Suprapubic skin (tissue), 4 donors: Measurements from ENCODE around the gene DPH7. TPM values are rescaled to one million over a fixed set of nuclear protein-coding genes. Genes with fewer than 3 reads are reported as not detected.
A peak's percentile ranks its signal among the peaks of the same experiment; 100 is the strongest.
"Not testable (repeated sequence)": the region's sequence is repeated elsewhere in the genome, so short reads cannot be mapped to it uniquely, and the experiment has no call there.

Experiments
- DNase-seq, 2 donors: peaks; one replicate each; pipeline ENCODE4 v3.0.0-alpha.2; 2019; ENCODE audit warnings: low spot score in 2 of 2
- H3K27ac ChIP-seq: fragments of 200-600 bp; sonication (generic); one replicate; pipeline ENCODE4 v1.5.1; 2019
- H3K27me3 ChIP-seq: fragments of 200-600 bp; sonication (generic); one replicate; pipeline ENCODE4 v1.5.1; 2019
- H3K36me3 ChIP-seq: fragments of 200-600 bp; sonication (generic); one replicate; pipeline ENCODE4 v1.5.1; 2019
- H3K4me1 ChIP-seq: fragments of 200-600 bp; sonication (generic); one replicate; pipeline ENCODE4 v1.5.1; 2019
- H3K4me3 ChIP-seq: fragments of 200-600 bp; sonication (generic); one replicate; pipeline ENCODE4 v1.5.1; 2019; ENCODE audit warnings: mild to moderate bottlenecking
- H3K9me3 ChIP-seq: fragments of 200-600 bp; sonication (generic); one replicate; pipeline ENCODE4 v1.5.1; 2019
- EP300 ChIP-seq: sonication (generic); formaldehyde crosslinking; IDR thresholded peaks from one replicate; pipeline ENCODE4 v1.6.1; 2017; ENCODE audit warnings: antibody characterized with exemption
- POLR2A ChIP-seq, 2 donors: fragments of 450-650 bp; IDR thresholded peaks; one replicate each; pipeline ENCODE4 v1.6.1; 2017; ENCODE audit warnings: antibody characterized with exemption in 2 of 2, mild to moderate bottlenecking in 2 of 2, moderate library complexity in 2 of 2
- POLR2AphosphoS5 ChIP-seq, 3 donors: sonication (generic); formaldehyde crosslinking; IDR thresholded peaks; one replicate each; pipeline ENCODE4 v1.6.1; 2017; ENCODE audit warnings: antibody characterized with exemption in 3 of 3
- whole genome bisulfite sequencing: methylation state at CpG from one replicate; pipeline ENCODE4 v1.1.5; 2018; 5-methylcytosine and 5-hydroxymethylcytosine counted together
- total RNA-seq, 4 donors: library from RNA; depleted of rRNA; stranded (reverse); fragments of >200 nt; gene quantifications; one replicate each; pipeline ENCODE4 v1.1.0, GENCODE V29; 2016
- TF ChIP-seq, protein P1 (sequence below), 2 donors: fragments of 200-600 bp in 1 of 2; fragments of 450-650 bp in 1 of 2; sonication (generic) in 1 of 2; IDR thresholded peaks; one replicate each; pipeline ENCODE4 v1.5.1; 2016 to 2019; ENCODE audit warnings: antibody characterized with exemption in 2 of 2, mild to moderate bottlenecking in 1 of 2, moderate library complexity in 1 of 2

DPH7 gene
- total RNA-seq, 4 donors from 2014 or later = 26.8 to 64.8 (median 34.1) TPM

DNA sequence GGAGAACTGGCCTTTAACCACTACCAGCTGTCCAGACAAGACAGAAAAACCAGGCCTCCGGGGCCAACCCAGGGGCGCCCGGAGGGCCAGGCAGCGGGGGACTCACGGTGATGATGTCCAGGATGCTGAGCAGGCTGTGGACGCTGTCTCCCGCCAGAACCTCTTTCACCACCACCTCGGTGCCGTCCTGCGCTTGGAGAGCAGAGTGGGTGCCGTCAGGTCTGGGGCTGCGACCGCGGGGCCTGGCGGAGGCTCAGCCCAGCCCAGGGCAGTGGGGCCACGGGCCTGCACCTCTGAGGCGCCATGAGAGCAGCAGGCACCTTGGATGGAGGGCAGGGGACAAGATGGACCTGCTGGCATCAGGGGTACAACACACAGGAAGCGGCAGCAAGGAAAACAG lies 38.2 kb downstream of the DPH7 start:
- H3K36me3 ChIP-seq = peaks cover 38% of the 10 kb centered on the region

DNA sequence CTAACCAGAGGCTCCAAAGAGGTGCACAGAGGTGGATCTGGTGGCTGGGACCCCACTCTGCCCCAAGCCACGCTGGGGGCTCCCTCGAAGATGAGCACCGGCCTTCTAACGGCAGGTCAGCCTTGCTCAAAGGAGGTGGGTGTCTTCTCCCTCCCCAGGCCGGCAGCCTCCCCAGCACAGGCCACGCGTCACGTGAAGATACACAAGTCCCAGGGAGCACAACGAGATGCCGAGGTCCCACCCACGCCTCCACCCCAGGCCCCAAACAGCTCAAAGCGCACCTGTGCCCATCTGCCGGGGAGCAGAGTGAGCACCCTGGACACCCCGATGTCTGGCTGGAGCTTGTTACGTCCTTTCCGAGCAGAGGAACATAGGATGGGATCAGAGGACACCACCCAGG lies 40.7 kb downstream of the DPH7 start:
- Histone ChIP-seq H3K4me1 (peaks cover 10% of the 10 kb centered on the region), H3K9me3 (no peaks in the 10 kb centered on the region), H3K27me3 (no peaks in the 10 kb centered on the region), H3K4me3 (no peak overlapping the region), H3K27ac (no peak overlapping the region), H3K36me3 (peaks cover 34% of the 10 kb centered on the region)
- no peak for DNase-seq
- WGBS = 97% methylated on average over 16 of the region's 16 CpGs
- TF ChIP-seq EP300 = no peak
- no peak for TF ChIP-seq POLR2AphosphoS5 (IDR thresholded peaks at IDR 0.05)
- no peak for TF ChIP-seq POLR2A (IDR thresholded peaks at IDR 0.05)
- TF ChIP-seq, protein P1, sequence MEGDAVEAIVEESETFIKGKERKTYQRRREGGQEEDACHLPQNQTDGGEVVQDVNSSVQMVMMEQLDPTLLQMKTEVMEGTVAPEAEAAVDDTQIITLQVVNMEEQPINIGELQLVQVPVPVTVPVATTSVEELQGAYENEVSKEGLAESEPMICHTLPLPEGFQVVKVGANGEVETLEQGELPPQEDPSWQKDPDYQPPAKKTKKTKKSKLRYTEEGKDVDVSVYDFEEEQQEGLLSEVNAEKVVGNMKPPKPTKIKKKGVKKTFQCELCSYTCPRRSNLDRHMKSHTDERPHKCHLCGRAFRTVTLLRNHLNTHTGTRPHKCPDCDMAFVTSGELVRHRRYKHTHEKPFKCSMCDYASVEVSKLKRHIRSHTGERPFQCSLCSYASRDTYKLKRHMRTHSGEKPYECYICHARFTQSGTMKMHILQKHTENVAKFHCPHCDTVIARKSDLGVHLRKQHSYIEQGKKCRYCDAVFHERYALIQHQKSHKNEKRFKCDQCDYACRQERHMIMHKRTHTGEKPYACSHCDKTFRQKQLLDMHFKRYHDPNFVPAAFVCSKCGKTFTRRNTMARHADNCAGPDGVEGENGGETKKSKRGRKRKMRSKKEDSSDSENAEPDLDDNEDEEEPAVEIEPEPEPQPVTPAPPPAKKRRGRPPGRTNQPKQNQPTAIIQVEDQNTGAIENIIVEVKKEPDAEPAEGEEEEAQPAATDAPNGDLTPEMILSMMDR (IDR thresholded peaks at IDR 0.05) = no peak

More for the DNA sequence above, 38.2 kb downstream of the DPH7 start:
- Histone ChIP-seq H3K27me3 (no peaks in the 10 kb centered on the region), H3K9me3 (no peaks in the 10 kb centered on the region), H3K27ac (no peak overlapping the region), H3K4me1 (no peaks in the 10 kb centered on the region), H3K4me3 (no peak overlapping the region)
- DNase-seq = no peak
- WGBS = 86% methylated on average over 12 of the region's 18 CpGs
- no peak for TF ChIP-seq POLR2AphosphoS5 (IDR thresholded peaks at IDR 0.05)
- TF ChIP-seq, protein P1 (IDR thresholded peaks at IDR 0.05) = no peak

DNA sequence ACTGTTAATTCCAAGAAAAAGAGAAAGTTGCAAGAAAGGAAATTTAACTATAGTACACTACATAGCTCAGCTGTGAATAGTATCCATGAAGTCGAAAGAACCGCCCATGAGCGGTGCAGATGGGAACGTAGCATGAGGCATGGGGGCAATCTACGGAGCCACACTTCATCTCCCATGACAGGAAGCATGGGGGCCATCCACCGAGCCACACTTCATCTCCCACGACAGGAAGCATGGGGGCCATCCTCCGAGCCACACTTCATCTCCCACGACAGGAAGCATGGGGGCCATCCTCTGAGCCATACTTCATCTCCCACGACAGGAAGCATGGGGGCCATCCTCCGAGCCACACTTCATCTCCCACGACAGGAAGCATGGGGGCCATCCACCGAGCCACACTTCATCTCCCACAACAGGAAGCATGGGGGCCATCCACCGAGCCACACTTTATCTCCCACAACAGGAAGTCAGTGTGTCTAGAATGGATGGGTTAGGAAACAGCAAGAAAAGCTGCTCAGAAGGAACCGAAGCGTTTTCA lies 42.1 kb downstream of the DPH7 start:
- not testable (repeated sequence) for H3K4me3 ChIP-seq, H3K9me3 ChIP-seq, DNase-seq, H3K27me3 ChIP-seq, H3K27ac ChIP-seq
- Histone ChIP-seq H3K4me1 (peaks cover 10% of the 10 kb centered on the region), H3K36me3 (peaks cover 28% of the 10 kb centered on the region)
- WGBS = 79% methylated on average over 16 of the region's 16 CpGs

DNA sequence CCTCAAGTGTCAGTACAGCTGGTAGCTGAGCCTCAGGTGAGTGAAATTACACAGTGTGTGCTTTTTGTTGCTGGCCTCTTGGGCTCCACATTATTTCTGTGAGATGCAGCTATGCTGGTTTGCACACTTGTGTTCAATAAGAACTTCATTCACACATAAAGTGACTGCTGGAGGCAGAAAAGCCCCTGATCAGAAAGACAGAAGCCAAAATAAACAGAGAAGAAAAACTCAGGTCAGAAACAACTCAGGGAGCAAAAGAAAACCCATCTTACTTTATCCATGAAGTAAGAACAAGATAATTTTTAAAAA lies 43.7 kb downstream of the DPH7 start:
- Histone ChIP-seq H3K9me3 (no peaks in the 10 kb centered on the region), H3K27ac (no peak overlapping the region), H3K4me1 (peaks cover 10% of the 10 kb centered on the region), H3K4me3 (no peak overlapping the region), H3K27me3 (no peaks in the 10 kb centered on the region), H3K36me3 (peaks cover 19% of the 10 kb centered on the region)
- no peak for DNase-seq
- TF ChIP-seq POLR2AphosphoS5 (IDR thresholded peaks at IDR 0.05) (no peak), POLR2A (IDR thresholded peaks at IDR 0.05) (no peak), EP300 (no peak)
- TF ChIP-seq, protein P1 (IDR thresholded peaks at IDR 0.05) = no peak

DNA sequence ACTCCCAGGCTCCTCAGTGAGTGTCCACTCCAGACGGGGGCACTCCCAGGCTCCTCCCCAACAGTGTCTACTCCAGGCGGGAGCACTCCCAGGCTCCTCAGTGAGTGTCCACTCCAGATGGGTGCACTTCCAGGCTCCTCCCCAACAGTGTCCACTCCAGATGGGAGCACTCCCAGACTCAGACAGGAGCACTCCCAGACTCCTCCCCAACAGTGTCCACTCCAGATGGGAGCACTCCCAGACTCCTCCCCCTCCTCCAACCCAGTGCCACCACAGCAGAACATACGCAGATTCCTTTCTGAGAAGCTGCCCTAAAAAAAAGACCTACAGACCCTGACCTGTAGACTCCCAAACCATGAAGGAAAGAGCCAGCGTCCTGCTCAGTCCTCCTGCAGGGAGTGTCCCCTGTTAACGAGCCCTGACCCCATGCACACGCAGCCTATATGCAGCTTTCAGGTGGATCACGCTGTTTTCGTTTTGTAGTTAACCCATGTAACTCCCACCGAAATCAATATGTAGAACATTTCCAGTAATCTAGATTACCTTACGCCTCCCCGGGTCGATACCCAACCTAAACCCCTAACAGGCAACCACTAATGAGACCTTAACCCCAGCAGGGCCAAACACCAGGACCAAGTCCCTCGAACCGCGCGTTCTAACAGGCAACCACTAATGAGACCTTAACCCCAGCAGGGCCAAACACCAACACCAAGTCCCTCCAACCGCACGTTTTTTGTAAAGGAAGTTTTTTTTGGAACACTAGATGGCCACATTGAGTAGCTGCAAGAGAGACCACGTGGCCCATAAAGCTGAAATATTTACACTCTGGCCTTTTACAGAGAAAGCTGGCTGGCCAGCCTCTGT lies 44.2 kb downstream of the DPH7 start:
- Histone ChIP-seq H3K4me3 (no peak overlapping the region), H3K4me1 (peaks cover 10% of the 10 kb centered on the region), H3K27ac (no peak overlapping the region), H3K9me3 (no peaks in the 10 kb centered on the region), H3K27me3 (no peaks in the 10 kb centered on the region), H3K36me3 (peaks cover 13% of the 10 kb centered on the region)
- TF ChIP-seq POLR2A (IDR thresholded peaks at IDR 0.05) (no peak), EP300 (no peak), POLR2AphosphoS5 (IDR thresholded peaks at IDR 0.05) (no peak)
- TF ChIP-seq, protein P1 (IDR thresholded peaks at IDR 0.05) = peak; percentile 21 to 70
- 56% methylated on average over 19 of the region's 19 CpGs for WGBS
- no peak for DNase-seq

DNA sequence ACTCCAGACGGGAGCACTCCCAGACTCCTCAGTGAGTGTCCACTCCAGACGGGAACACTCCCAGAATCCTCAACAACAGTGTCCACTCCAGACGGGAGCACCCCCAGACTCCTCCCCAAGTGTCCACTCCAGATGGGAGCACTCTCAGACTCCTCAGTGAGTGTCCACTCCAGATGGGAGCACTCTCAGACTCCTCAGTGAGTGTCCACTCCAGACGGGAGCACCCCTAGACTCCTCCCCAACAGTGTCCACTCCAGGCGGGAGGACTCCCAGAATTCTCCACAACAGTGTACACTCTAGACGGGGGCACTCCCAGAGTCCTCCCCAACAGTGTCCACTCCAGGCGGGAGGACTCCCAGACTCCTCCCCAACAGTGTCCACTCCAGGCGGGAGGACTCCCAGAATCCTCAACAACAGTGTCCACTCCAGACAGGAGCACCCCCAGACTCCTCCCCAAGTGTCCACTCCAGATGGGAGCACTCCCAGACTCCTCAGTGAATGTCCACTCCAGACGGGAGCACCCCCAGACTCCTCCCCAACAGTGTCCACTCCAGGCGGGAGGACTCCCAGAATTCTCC lies 45.7 kb downstream of the DPH7 start:
- not testable (repeated sequence) for H3K4me3 ChIP-seq, H3K9me3 ChIP-seq, H3K36me3 ChIP-seq, H3K27me3 ChIP-seq, DNase-seq, H3K27ac ChIP-seq
- peaks cover 10% of the 10 kb centered on the region for H3K4me1 ChIP-seq
- WGBS = 89% methylated on average over 8 of the region's 10 CpGs
